Activated CD8-positive, alpha-beta memory T cell treated with anti-CD3 and anti-CD28 coated beads, Interleukin-2, amount 50 U/mL, for 4 hours (primary cell): ENCODE measurements around the gene MXD3.

Source experiments
- DNase-seq: peaks from one replicate; pipeline ENCODE4 v3.0.0-alpha.2; 2020

The MXD3 gene

GRCh38 chr5:177339107-177339638 is 27.5 kb upstream of the MXD3 start:
- DNase-seq = no peak

- no peak for DNase-seq
These were observed 26.8 kb upstream of the MXD3 start for GRCh38 chr5:177338251-177339106.

GRCh38 chr5:177336603-177337494 is 25.2 kb upstream of the MXD3 start:
- no peak for DNase-seq

- DNase-seq = no peak
These were observed 24.4 kb upstream of the MXD3 start for GRCh38 chr5:177336112-177336511.

GRCh38 chr5:177335701-177336065 is 24.0 kb upstream of the MXD3 start:
- DNase-seq = no peak

- DNase-seq = no peak
These were observed 23.3 kb upstream of the MXD3 start for GRCh38 chr5:177334781-177335700.

GRCh38 chr5:177334155-177334551 is 22.5 kb upstream of the MXD3 start:
- no peak for DNase-seq

GRCh38 chr5:177333420-177334154 is 21.9 kb upstream of the MXD3 start:
- DNase-seq = no peak

GRCh38 chr5:177332896-177333260 is 21.2 kb upstream of the MXD3 start:
- no peak for DNase-seq

- no peak for DNase-seq
These were observed 20.6 kb upstream of the MXD3 start for GRCh38 chr5:177332031-177332895.

GRCh38 chr5:177330991-177331842 is 19.5 kb upstream of the MXD3 start:
- no peak for DNase-seq

- no peak for DNase-seq
These were observed 18.2 kb upstream of the MXD3 start for GRCh38 chr5:177329883-177330282.

- DNase-seq = no peak
These were observed 17.0 kb upstream of the MXD3 start for GRCh38 chr5:177328545-177329231.

- no peak for DNase-seq
These were observed 16.1 kb upstream of the MXD3 start for GRCh38 chr5:177327539-177328522.

GRCh38 chr5:177325868-177326381 is 14.2 kb upstream of the MXD3 start:
- no peak for DNase-seq

GRCh38 chr5:177320879-177321278 is 9.2 kb upstream of the MXD3 start:
- DNase-seq = no peak

GRCh38 chr5:177319913-177320588 is 8.4 kb upstream of the MXD3 start:
- DNase-seq = no peak
